OCI-LY7 (cell line): ENCODE measurements around the gene FAM163B. TPM values are rescaled to one million over a fixed set of nuclear protein-coding genes. Genes with fewer than 3 reads are reported as not detected.

Experiments
- BruUV-seq: library from RNA; stranded (reverse); fragments of 400-500 nt; replicated peaks from 2 replicates; lab custom pipeline; 2021; lab: Mats Ljungman, UMichigan
- CTCF ChIA-PET: fragments of 300-600 bp; sonication (Branson Sonifier 250); formaldehyde crosslinking; loops from one replicate; lab custom pipeline; 2022; ENCODE audit warnings: antibody characterized with exemption; ENCODE audit not compliant: unreplicated experiment; lab: Charles Lee
- POLR2A ChIA-PET: fragments of 300-600 bp; sonication (Branson Sonifier 250); formaldehyde crosslinking; loops from one replicate; lab custom pipeline; 2022; ENCODE audit warnings: antibody characterized with exemption; lab: Charles Lee
- DNase-seq: peaks from one replicate; pipeline ENCODE4 v3.0.0-alpha.2; 2015; ENCODE audit warnings: low spot score
- H2AFZ ChIP-seq: fragments of 200-600 bp; sonication (generic), shearing (Covaris generic); 2 replicates; pipeline ENCODE4 v1.6.1; 2014; ENCODE audit warnings: mild to moderate bottlenecking, antibody characterized with exemption, low read length, moderate library complexity
- H3K27ac ChIP-seq: fragments of 200-600 bp; sonication (generic); 2 replicates; pipeline ENCODE4 v1.5.1; 2014; ENCODE audit warnings: mixed run types, low read depth, mild to moderate bottlenecking, moderate library complexity, low read length, inconsistent platforms; ENCODE audit not compliant: poor library complexity, severe bottlenecking
- H3K36me3 ChIP-seq: fragments of 200-600 bp; sonication (generic); 2 replicates; pipeline ENCODE4 v1.6.1; 2014; ENCODE audit warnings: mild to moderate bottlenecking, antibody characterized with exemption, low read length, moderate library complexity, mixed read lengths; ENCODE audit not compliant: insufficient read depth
- H3K4me1 ChIP-seq: fragments of 200-600 bp; sonication (generic); 2 replicates; pipeline ENCODE4 v1.5.1; 2014; ENCODE audit warnings: mild to moderate bottlenecking, low read length; ENCODE audit not compliant: insufficient read depth, poor library complexity, severe bottlenecking
- H3K4me2 ChIP-seq: fragments of 200-600 bp; sonication (generic); 2 replicates; pipeline ENCODE4 v1.6.1; 2014; ENCODE audit warnings: mild to moderate bottlenecking, low read length
- H3K4me3 ChIP-seq: fragments of 200-600 bp; sonication (generic); 2 replicates; pipeline ENCODE4 v1.5.1; 2014; ENCODE audit warnings: mild to moderate bottlenecking, low read depth, low read length; ENCODE audit not compliant: poor library complexity, severe bottlenecking
- H3K79me2 ChIP-seq: fragments of 200-600 bp; sonication (generic); 2 replicates; pipeline ENCODE4 v1.6.1; 2016; ENCODE audit warnings: low read depth, mild to moderate bottlenecking, low read length, moderate library complexity, mixed read lengths; ENCODE audit not compliant: insufficient read depth
- H3K9me2 ChIP-seq: fragments of 200-600 bp; sonication (generic); 2 replicates; pipeline ENCODE4 v1.6.1; 2016; ENCODE audit warnings: mild to moderate bottlenecking, low read length, mixed read lengths; ENCODE audit not compliant: insufficient read depth
- H3K9me3 ChIP-seq: fragments of 200-600 bp; sonication (generic); 2 replicates; pipeline ENCODE4 v1.6.1; 2014; ENCODE audit warnings: mild to moderate bottlenecking, mixed run types, low read length, mixed read lengths
- H4K20me1 ChIP-seq: fragments of 200-600 bp; sonication (generic); 2 replicates; pipeline ENCODE4 v1.6.1; 2014; ENCODE audit warnings: mild to moderate bottlenecking, antibody characterized with exemption, low read length, moderate library complexity, mixed read lengths; ENCODE audit not compliant: insufficient read depth
- EZH2phosphoT487 ChIP-seq: fragments of 200-600 bp; sonication (generic); IDR thresholded peaks from 2 replicates; pipeline ENCODE4 v1.6.1; 2018; ENCODE audit warnings: low read depth, borderline replicate concordance, mild to moderate bottlenecking, mixed run types, antibody characterized with exemption, low read length, moderate library complexity, mixed read lengths
- intact Hi-C: fragments of 100-400 bp; cut with micrococcal nuclease; formaldehyde crosslinking; loops from one replicate; pipeline ENCODE4 v1.10.0; 2022; ENCODE audit not compliant: unreplicated experiment
- total RNA-seq, 2 experiments: library from RNA; depleted of rRNA in 1 of 2; stranded (reverse); fragments of >200 nt in 1 of 2; shearing (Covaris generic) in 1 of 2; gene quantifications; 2 replicates each; pipeline ENCODE4 v1.2.3, GENCODE V29; 2014 to 2022
- TF ChIP-seq, protein P1 (sequence below): fragments of 200-600 bp; sonication (generic); conservative IDR thresholded peaks from 2 replicates; pipeline ENCODE4 v1.5.1; 2014; ENCODE audit warnings: mild to moderate bottlenecking, antibody characterized with exemption, low read length, moderate library complexity, mixed read lengths

Gene FAM163B
- total RNA-seq, 2 experiments from 2014 or later: 2.6 to 7.8 TPM

DNA sequence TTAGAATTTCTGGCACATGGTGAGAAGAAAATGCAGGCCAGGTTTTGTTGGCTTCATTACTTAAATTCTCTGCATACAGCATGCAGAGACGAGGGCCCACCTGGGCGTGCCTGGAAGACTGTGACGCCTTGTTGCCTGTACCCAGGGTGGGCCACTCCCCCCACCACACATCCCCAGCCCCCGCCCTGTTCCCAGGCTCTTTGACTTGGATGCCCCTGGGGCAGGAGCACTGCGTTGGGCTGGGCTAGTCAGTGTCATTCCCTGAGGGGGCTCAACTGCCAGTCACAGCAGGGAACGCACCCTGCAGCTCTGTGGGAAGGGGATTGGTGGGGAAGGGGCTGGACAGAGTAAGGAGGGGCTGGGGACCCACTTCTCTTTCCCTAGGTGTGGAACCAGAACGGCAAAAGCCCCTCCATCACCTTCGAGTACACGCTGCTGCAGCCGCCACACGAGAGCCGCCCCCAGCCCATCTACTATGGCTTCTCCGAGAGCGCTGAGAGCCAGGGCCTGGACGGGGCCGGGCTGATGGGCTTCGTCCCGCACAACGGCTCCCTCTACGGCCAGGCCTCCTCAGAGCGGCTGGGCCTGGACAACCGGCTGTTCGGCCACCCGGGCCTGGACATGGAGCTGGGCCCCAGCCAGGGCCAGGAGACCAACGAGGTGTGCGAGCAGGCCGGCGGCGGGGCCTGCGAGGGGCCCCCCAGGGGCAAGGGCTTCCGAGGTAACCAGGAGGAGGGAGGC is 55.0 kb downstream of the FAM163B start:
- POLR2A ChIA-PET: no interaction called here
- intact Hi-C loops: no loop called here
- H3K4me1 ChIP-seq: peaks cover 38% of the 10 kb centered on the region
- DNase-seq: no peak
- BruUV-seq: no TSS peak
- no peaks in the 10 kb centered on the region for H3K9me3 ChIP-seq
- H3K4me3 ChIP-seq: no peak overlapping the region
- no peak overlapping the region for H3K4me2 ChIP-seq
- CTCF ChIA-PET: no interaction called here
- no peaks in the 10 kb centered on the region for H4K20me1 ChIP-seq
- H3K9me2 ChIP-seq: no peaks in the 10 kb centered on the region
- H2AFZ ChIP-seq: no peak overlapping the region
- H3K27ac ChIP-seq: no peak overlapping the region
- no peaks in the 10 kb centered on the region for H3K79me2 ChIP-seq
- TF ChIP-seq EZH2phosphoT487: no peak
- TF ChIP-seq, protein P1, sequence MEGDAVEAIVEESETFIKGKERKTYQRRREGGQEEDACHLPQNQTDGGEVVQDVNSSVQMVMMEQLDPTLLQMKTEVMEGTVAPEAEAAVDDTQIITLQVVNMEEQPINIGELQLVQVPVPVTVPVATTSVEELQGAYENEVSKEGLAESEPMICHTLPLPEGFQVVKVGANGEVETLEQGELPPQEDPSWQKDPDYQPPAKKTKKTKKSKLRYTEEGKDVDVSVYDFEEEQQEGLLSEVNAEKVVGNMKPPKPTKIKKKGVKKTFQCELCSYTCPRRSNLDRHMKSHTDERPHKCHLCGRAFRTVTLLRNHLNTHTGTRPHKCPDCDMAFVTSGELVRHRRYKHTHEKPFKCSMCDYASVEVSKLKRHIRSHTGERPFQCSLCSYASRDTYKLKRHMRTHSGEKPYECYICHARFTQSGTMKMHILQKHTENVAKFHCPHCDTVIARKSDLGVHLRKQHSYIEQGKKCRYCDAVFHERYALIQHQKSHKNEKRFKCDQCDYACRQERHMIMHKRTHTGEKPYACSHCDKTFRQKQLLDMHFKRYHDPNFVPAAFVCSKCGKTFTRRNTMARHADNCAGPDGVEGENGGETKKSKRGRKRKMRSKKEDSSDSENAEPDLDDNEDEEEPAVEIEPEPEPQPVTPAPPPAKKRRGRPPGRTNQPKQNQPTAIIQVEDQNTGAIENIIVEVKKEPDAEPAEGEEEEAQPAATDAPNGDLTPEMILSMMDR: no peak
- H3K36me3 ChIP-seq: no peaks in the 10 kb centered on the region

- H3K9me2 ChIP-seq: no peaks in the 10 kb centered on the region
- H3K79me2 ChIP-seq: no peaks in the 10 kb centered on the region
- no peak overlapping the region for H3K4me3 ChIP-seq
- H3K4me1 ChIP-seq: peaks cover 31% of the 10 kb centered on the region
- no TSS peak for BruUV-seq
- no peak overlapping the region for H2AFZ ChIP-seq
- TF ChIP-seq EZH2phosphoT487: no peak
- TF ChIP-seq, protein P1: 0 out of 2 replicates have a peak, but pooled peaks have one; percentile 11
- no peak for DNase-seq
- no peaks in the 10 kb centered on the region for H3K9me3 ChIP-seq
- intact Hi-C loops: no loop called here
- ChIA-PET CTCF (no interaction called here), POLR2A (no interaction called here)
- no peaks in the 10 kb centered on the region for H3K36me3 ChIP-seq
- no peak overlapping the region for H3K27ac ChIP-seq
- no peak overlapping the region for H3K4me2 ChIP-seq
- no peaks in the 10 kb centered on the region for H4K20me1 ChIP-seq
Measured at GRCh38 chr9:133553123-133553522, 56.1 kb downstream of the FAM163B start.

DNA sequence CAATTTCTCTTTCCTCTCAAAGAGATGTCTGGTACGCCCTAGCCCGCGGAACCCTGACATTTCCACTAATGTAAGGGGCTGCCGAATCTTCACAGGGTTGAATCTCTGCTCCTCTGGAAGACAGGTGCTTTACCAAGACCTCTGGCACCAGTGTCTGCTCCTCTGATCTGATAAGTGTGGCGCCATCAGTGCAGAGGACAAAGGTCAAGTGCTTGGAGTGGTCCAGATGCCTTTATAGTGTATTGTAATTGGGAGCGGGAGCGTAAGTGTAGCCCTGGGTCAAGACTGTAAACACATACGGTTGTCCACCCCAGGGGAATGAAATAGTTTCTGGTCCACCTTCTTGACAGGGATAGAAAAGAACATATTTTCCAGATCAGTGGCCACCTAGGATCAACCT is 57.0 kb downstream of the FAM163B start:
- TF ChIP-seq, protein P1: no peak
- no peak for DNase-seq
- ChIA-PET POLR2A (no interaction called here), CTCF (no interaction called here)
- no peak overlapping the region for H3K27ac ChIP-seq
- H4K20me1 ChIP-seq: no peaks in the 10 kb centered on the region
- H3K4me2 ChIP-seq: no peak overlapping the region
- H3K9me3 ChIP-seq: no peaks in the 10 kb centered on the region
- H3K4me3 ChIP-seq: no peak overlapping the region
- no peaks in the 10 kb centered on the region for H3K79me2 ChIP-seq
- peaks cover 22% of the 10 kb centered on the region for H3K4me1 ChIP-seq
- H3K36me3 ChIP-seq: no peaks in the 10 kb centered on the region
- H2AFZ ChIP-seq: no peak overlapping the region
- intact Hi-C loops: no loop called here
- H3K9me2 ChIP-seq: no peaks in the 10 kb centered on the region
- BruUV-seq: no TSS peak
